NB4 (cell line): ENCODE measurements around the gene LCA5L.
A peak's percentile ranks its signal among the peaks of the same experiment; 100 is the strongest.

ENCODE experiments used
- DNase-seq: peaks from one replicate; pipeline ENCODE4 v3.0.0; 2010; ENCODE audit warnings: low read depth
- H3K4me3 ChIP-seq: one replicate; pipeline ENCODE4 v1.5.1; 2011; ENCODE audit warnings: mild to moderate bottlenecking, low read depth, low read length, moderate library complexity
- CTCF ChIP-seq: IDR thresholded peaks from one replicate; pipeline ENCODE4 v1.5.1; 2012; ENCODE audit warnings: low read depth, low read length
- MYC ChIP-seq: IDR thresholded peaks from 2 replicates; pipeline ENCODE4 v1.6.1; 2011; ENCODE audit warnings: low read depth, low read length
- POLR2A ChIP-seq: IDR thresholded peaks from 2 replicates; pipeline ENCODE4 v1.6.1; 2011; ENCODE audit warnings: mild to moderate bottlenecking; ENCODE audit not compliant: insufficient read length; ENCODE audit errors: extremely low read depth
- TF ChIP-seq, protein P1 (sequence below): IDR thresholded peaks from 2 replicates; pipeline ENCODE4 v1.6.1; 2011; ENCODE audit warnings: low read depth, low read length

The LCA5L gene

DNA sequence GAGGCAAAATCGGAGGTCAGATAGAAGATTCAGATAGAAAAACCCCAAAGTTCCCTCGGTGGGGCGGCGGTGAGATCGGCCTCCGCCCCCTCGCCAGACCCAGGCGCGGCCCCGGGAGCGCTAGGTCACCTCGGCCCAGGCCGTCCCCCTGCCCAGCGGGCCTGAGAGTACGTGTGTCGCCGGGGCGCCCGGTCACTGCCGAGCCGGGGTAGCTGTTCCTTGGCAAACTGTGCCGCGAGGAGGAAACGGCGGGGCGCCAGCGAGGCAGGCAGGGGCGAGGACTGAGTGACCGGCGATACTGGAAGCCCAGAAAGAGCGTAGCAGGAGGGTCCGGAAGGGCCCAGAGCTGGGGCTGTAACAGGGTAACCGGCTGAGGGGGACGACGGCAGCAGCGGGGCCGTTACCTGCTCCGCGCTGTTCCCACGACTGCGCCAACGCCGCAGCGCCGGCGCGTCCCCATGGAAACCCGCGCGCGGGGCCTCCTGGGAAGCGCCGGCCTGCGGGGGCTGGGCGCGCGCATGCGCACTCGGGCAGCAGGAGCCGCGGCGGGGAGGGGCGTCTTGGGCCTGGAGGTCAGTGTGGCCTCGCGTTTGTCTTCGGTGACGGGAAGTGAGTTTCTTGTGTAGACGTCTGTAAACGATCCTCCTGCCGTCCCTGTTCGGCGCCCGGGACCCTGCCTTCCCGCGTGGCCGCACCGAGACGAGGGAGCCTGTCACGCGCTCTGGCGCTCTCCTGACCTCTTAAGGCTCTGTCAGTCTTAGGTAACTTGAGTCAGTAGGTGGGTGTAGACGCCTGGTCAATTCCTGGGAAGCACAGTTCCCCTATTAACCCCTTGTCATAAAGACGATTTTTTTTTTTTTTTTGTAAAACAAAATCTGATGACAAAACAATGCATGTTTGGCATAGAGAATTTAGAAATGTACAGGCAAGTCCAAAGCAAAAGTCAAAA, at the start of gene LCA5L:
Gene LCA5L, minus strand, starts transcription at position 458 of the 949 bp plus-strand sequence. CDS start 17,285 bp downstream, outside the sequence.
- peak; percentile 80 for TF ChIP-seq POLR2A
- TF ChIP-seq, protein P1, sequence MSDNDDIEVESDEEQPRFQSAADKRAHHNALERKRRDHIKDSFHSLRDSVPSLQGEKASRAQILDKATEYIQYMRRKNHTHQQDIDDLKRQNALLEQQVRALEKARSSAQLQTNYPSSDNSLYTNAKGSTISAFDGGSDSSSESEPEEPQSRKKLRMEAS, result peak; percentile 83
- peak; percentile 73 for TF ChIP-seq MYC
- no peak for TF ChIP-seq CTCF
- H3K4me3 ChIP-seq, result peak within 1 kb of the TSS; percentile 77
- DNase-seq, result peak; percentile 93

- TF ChIP-seq MYC (no peak), POLR2A (no peak), CTCF (no peak)
- TF ChIP-seq, protein P1, result no peak
- H3K4me3 ChIP-seq, result no peak overlapping the region
- peak; percentile 7 for DNase-seq
Measured at GRCh38 chr21:39489380-39489924, 43.9 kb upstream of the LCA5L start.

GRCh38 chr21:39484711-39485276, 39.2 kb upstream of the LCA5L start:
- H3K4me3 ChIP-seq, result no peak overlapping the region
- TF ChIP-seq, protein P1, result no peak
- TF ChIP-seq CTCF (no peak), POLR2A (no peak), MYC (no peak)
- DNase-seq, result no peak

GRCh38 chr21:39483917-39484316, 38.3 kb upstream of the LCA5L start:
- DNase-seq, result no peak
- H3K4me3 ChIP-seq, result no peak overlapping the region
- TF ChIP-seq POLR2A (no peak), CTCF (no peak), MYC (no peak)
- TF ChIP-seq, protein P1, result no peak

- TF ChIP-seq, protein P1, result no peak
- no peak for TF ChIP-seq CTCF
- no peak overlapping the region for H3K4me3 ChIP-seq
Measured at GRCh38 chr21:39481886-39482285, 36.3 kb upstream of the LCA5L start.

More at GRCh38 chr21:39481886-39482285, 36.3 kb upstream of the LCA5L start:
- no peak for DNase-seq
